ENCODE results near the gene GRM7. TPM values are rescaled to one million over a fixed set of nuclear protein-coding genes. Genes with fewer than 3 reads are reported as not detected.

The GRM7 gene
- total RNA-seq, 1 experiment from 2014 or later = not detected

GRCh38 chr3:7400360-7400759 lies 539.4 kb downstream of the GRM7 start:
- Histone ChIP-seq H3K9me2 (replicated peaks; ENCODE audit: low read length) (no peaks in the 10 kb centered on the region), H3K27me3 (ENCODE audit: low read length) (no peaks in the 10 kb centered on the region), H3K36me3 (ENCODE audit: low read depth, low read length) (no peaks in the 10 kb centered on the region), H3K9me3 (ENCODE audit: low read length) (peaks cover 46% of the 10 kb centered on the region), H3K4me1 (ENCODE audit: insufficient read depth, low read length) (no peaks in the 10 kb centered on the region), H3K4me2 (ENCODE audit: low read length) (no peak overlapping the region), H3F3A (ENCODE audit: low read length, unreplicated experiment) (no peaks in the 10 kb centered on the region), H3K79me2 (ENCODE audit: low read length) (no peaks in the 10 kb centered on the region), H3K27ac (ENCODE audit: low read length) (no peak overlapping the region), H3K9ac (ENCODE audit: low read length) (no peak overlapping the region), H3K4me3 (ENCODE audit: low read length) (no peak overlapping the region), H2AFZ (ENCODE audit: low read length) (no peak overlapping the region), H4K20me1 (ENCODE audit: low read length) (no peaks in the 10 kb centered on the region)
- ChIA-PET CTCF (no interaction called here), POLR2A (ENCODE audit: unreplicated experiment) (no interaction called here)
- BruUV-seq (replicated peaks) = no TSS peak
- no peak for ATAC-seq
- TF ChIP-seq CTCF (conservative IDR thresholded peaks at IDR 0.05; ENCODE audit: low read depth, low read length) (no peak), EZH2 (IDR thresholded peaks at IDR 0.05; ENCODE audit: low read length, unreplicated experiment) (no peak), EZH2phosphoT487 (IDR thresholded peaks at IDR 0.05; ENCODE audit: borderline replicate concordance, low read length) (no peak)
- intact Hi-C loops (cut with micrococcal nuclease) = no loop called here
- DNase-seq = no peak

DNA sequence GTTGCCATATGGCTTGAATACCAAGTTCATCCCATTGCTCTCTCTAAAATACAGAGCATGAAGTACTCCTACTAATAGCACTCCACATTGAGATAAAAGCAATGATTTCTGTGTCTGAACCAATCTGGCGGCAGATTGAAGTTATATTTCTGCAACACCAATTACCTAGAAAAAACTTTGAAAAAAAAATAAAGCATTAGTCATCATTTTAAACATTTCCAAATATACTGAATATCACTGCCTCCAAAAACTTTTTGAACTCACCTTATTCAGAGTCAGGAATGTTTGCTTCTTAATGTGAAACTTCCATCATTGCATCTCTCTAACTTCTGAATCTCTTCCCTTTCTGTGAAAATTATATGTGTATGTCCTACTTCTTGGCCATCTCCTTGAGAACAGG lies 540.5 kb downstream of the GRM7 start:
- Histone ChIP-seq H3K9ac (ENCODE audit: low read length) (no peak overlapping the region), H3K36me3 (ENCODE audit: low read depth, low read length) (no peaks in the 10 kb centered on the region), H3F3A (ENCODE audit: low read length, unreplicated experiment) (no peaks in the 10 kb centered on the region), H3K4me2 (ENCODE audit: low read length) (no peak overlapping the region), H3K27me3 (ENCODE audit: low read length) (no peaks in the 10 kb centered on the region), H3K4me1 (ENCODE audit: insufficient read depth, low read length) (no peaks in the 10 kb centered on the region), H4K20me1 (ENCODE audit: low read length) (no peaks in the 10 kb centered on the region), H3K9me3 (ENCODE audit: low read length) (peaks cover 44% of the 10 kb centered on the region), H3K4me3 (ENCODE audit: low read length) (no peak overlapping the region), H3K27ac (ENCODE audit: low read length) (no peak overlapping the region), H3K79me2 (ENCODE audit: low read length) (no peaks in the 10 kb centered on the region), H2AFZ (ENCODE audit: low read length) (no peak overlapping the region), H3K9me2 (replicated peaks; ENCODE audit: low read length) (no peaks in the 10 kb centered on the region)
- intact Hi-C loops (cut with micrococcal nuclease) = no loop called here
- POLR2A ChIA-PET (ENCODE audit: unreplicated experiment) = no interaction called here
- no TSS peak for BruUV-seq (replicated peaks)
- TF ChIP-seq EZH2phosphoT487 (IDR thresholded peaks at IDR 0.05; ENCODE audit: borderline replicate concordance, low read length) (no peak), CTCF (conservative IDR thresholded peaks at IDR 0.05; ENCODE audit: low read depth, low read length) (no peak), EZH2 (IDR thresholded peaks at IDR 0.05; ENCODE audit: low read length, unreplicated experiment) (no peak)
- DNase-seq (no peak), ATAC-seq (no peak)
- CTCF ChIA-PET = no interaction called here

GRCh38 chr3:7407107-7407506 lies 546.2 kb downstream of the GRM7 start:
- Histone ChIP-seq H3F3A (ENCODE audit: low read length, unreplicated experiment) (no peaks in the 10 kb centered on the region), H2AFZ (ENCODE audit: low read length) (no peak overlapping the region), H3K4me1 (ENCODE audit: insufficient read depth, low read length) (no peaks in the 10 kb centered on the region), H3K79me2 (ENCODE audit: low read length) (no peaks in the 10 kb centered on the region), H4K20me1 (ENCODE audit: low read length) (no peaks in the 10 kb centered on the region), H3K9ac (ENCODE audit: low read length) (no peak overlapping the region), H3K9me3 (ENCODE audit: low read length) (peaks cover 16% of the 10 kb centered on the region; the same call in 1 of the 2 replicates), H3K27ac (ENCODE audit: low read length) (no peak overlapping the region), H3K4me3 (ENCODE audit: low read length) (no peak overlapping the region), H3K36me3 (ENCODE audit: low read depth, low read length) (no peaks in the 10 kb centered on the region), H3K27me3 (ENCODE audit: low read length) (no peaks in the 10 kb centered on the region), H3K9me2 (replicated peaks; ENCODE audit: low read length) (no peaks in the 10 kb centered on the region), H3K4me2 (ENCODE audit: low read length) (no peak overlapping the region)
- BruUV-seq (replicated peaks) = no TSS peak
- TF ChIP-seq EZH2phosphoT487 (IDR thresholded peaks at IDR 0.05; ENCODE audit: borderline replicate concordance, low read length) (no peak), CTCF (conservative IDR thresholded peaks at IDR 0.05; ENCODE audit: low read depth, low read length) (no peak), EZH2 (IDR thresholded peaks at IDR 0.05; ENCODE audit: low read length, unreplicated experiment) (no peak)
- CTCF ChIA-PET = no interaction called here
- POLR2A ChIA-PET (ENCODE audit: unreplicated experiment) = no interaction called here
- no peak for DNase-seq
- intact Hi-C loops (cut with micrococcal nuclease) = no loop called here
- no peak for ATAC-seq

Measured in PC-3 (cell line).